HFF-Myc (cell line): ENCODE measurements around the gene STK4.
"Not testable (repeated sequence)": the region's sequence is repeated elsewhere in the genome, so short reads cannot be mapped to it uniquely, and the experiment has no call there.

ENCODE experiments used
- DNase-seq: peaks from one replicate; pipeline ENCODE4 v3.0.0-alpha.2; 2011; ENCODE audit warnings: low read depth; ENCODE audit errors: extremely low read depth
- H3K4me3 ChIP-seq: replicated peaks from 2 replicates; pipeline ENCODE4 v1.5.1; 2011; ENCODE audit warnings: low read depth, mild to moderate bottlenecking, control low read depth, low read length
- CTCF ChIP-seq: IDR thresholded peaks from 2 replicates; pipeline ENCODE4 v1.5.1; 2012; ENCODE audit warnings: mild to moderate bottlenecking, low read depth, low read length, control low read depth; ENCODE audit errors: missing control alignments

Gene STK4

GRCh38 chr20:45012682-45013302 is 46.5 kb downstream of the STK4 start:
- H3K4me3 ChIP-seq: no peak overlapping the region
- no peak for DNase-seq
- TF ChIP-seq CTCF: no peak

GRCh38 chr20:45014131-45014530 is 47.8 kb downstream of the STK4 start:
- H3K4me3 ChIP-seq, DNase-seq: not testable (repeated sequence)

GRCh38 chr20:45014671-45015415 is 48.5 kb downstream of the STK4 start:
- no peak for TF ChIP-seq CTCF
- no peak for DNase-seq

GRCh38 chr20:45016089-45016671 is 49.9 kb downstream of the STK4 start:
- H3K4me3 ChIP-seq: no peak overlapping the region
- no peak for TF ChIP-seq CTCF
- no peak for DNase-seq

More at GRCh38 chr20:45014671-45015415, 48.5 kb downstream of the STK4 start:
- no peak overlapping the region for H3K4me3 ChIP-seq

- DNase-seq: no peak
- TF ChIP-seq CTCF: no peak
- no peak overlapping the region for H3K4me3 ChIP-seq
Measured at GRCh38 chr20:45017281-45017680, 51.0 kb downstream of the STK4 start.

- DNase-seq: no peak
- H3K4me3 ChIP-seq: no peak overlapping the region
- TF ChIP-seq CTCF: no peak
Measured at GRCh38 chr20:45017857-45018256, 51.5 kb downstream of the STK4 start.

- H3K4me3 ChIP-seq: no peak overlapping the region
- no peak for DNase-seq
- no peak for TF ChIP-seq CTCF
Measured at GRCh38 chr20:45019027-45019761, 52.9 kb downstream of the STK4 start.
